Activated naive CD8-positive, alpha-beta T cell treated with anti-CD3 and anti-CD28 coated beads, Interleukin-2, amount 50 U/mL, for 24 hours (primary cell): Measurements from ENCODE around the gene CDH16.
"Not testable (repeated sequence)": the region's sequence is repeated elsewhere in the genome, so short reads cannot be mapped to it uniquely, and the experiment has no call there.

Experiments used
- ATAC-seq: fragments of 150-1000 bp; cut with Tn5 transposase; one replicate; pipeline ENCODE4 v1.10.0; 2021
- DNase-seq: peaks from one replicate; pipeline ENCODE4 v3.0.0; 2021
- H3K27ac Mint-ChIP-seq: one replicate; pipeline ENCODE4 v1.8.0; 2021; ENCODE audit warnings: mild to moderate bottlenecking, mixed read lengths
- H3K27me3 Mint-ChIP-seq: one replicate; pipeline ENCODE4 v1.8.0; 2021; ENCODE audit warnings: mixed read lengths
- H3K36me3 Mint-ChIP-seq: one replicate; pipeline ENCODE4 v1.8.0; 2021; ENCODE audit warnings: low read depth, mixed read lengths
- H3K4me1 Mint-ChIP-seq: one replicate; pipeline ENCODE4 v1.8.0; 2021; ENCODE audit warnings: mixed read lengths
- H3K4me3 Mint-ChIP-seq: one replicate; pipeline ENCODE4 v1.8.0; 2021; ENCODE audit warnings: mild to moderate bottlenecking, moderate library complexity, mixed read lengths
- H3K9me3 Mint-ChIP-seq: one replicate; pipeline ENCODE4 v1.8.0; 2021; ENCODE audit warnings: mixed read lengths

The CDH16 gene

GRCh38 chr16:66918803-66919568 lies at the start of gene CDH16:
CDH16 (minus strand) TSS chr16:66918885; CDS start chr16:66918065, 820 bp downstream.
- DNase-seq = no peak
- Mint-ChIP-seq H3K4me3 (no peak within 1 kb of the TSS), H3K27ac (no peak within 1 kb of the TSS), H3K36me3 (no peaks in the 10 kb centered on the region), H3K27me3 (peaks cover 20% of the 10 kb centered on the region), H3K4me1 (no peaks in the 10 kb centered on the region), H3K9me3 (no peaks in the 10 kb centered on the region)
- no peak for ATAC-seq

- Mint-ChIP-seq H3K4me1 (peaks cover 5% of the 10 kb centered on the region), H3K9me3 (no peaks in the 10 kb centered on the region), H3K27ac (no peak overlapping the region), H3K4me3 (no peak overlapping the region), H3K27me3 (peaks cover 9% of the 10 kb centered on the region), H3K36me3 (no peaks in the 10 kb centered on the region)
- no peak for ATAC-seq
- no peak for DNase-seq
Measured at GRCh38 chr16:66964049-66964448, 45.4 kb upstream of the CDH16 start.

GRCh38 chr16:66961914-66962313 lies 43.2 kb upstream of the CDH16 start:
- Mint-ChIP-seq H3K36me3 (no peaks in the 10 kb centered on the region), H3K27ac (no peak overlapping the region), H3K4me3 (no peak overlapping the region), H3K4me1 (peaks cover 5% of the 10 kb centered on the region), H3K27me3 (peaks cover 16% of the 10 kb centered on the region), H3K9me3 (no peaks in the 10 kb centered on the region)
- ATAC-seq (no peak), DNase-seq (no peak)

GRCh38 chr16:66961065-66961744 lies 42.5 kb upstream of the CDH16 start, which contains the start of gene CES3:
CES3 (plus strand) TSS chr16:66961266; CDS start chr16:66961308, 42 bp downstream.
- H3K4me3 Mint-ChIP-seq = no peak within 1 kb of the TSS
- ATAC-seq = peak; percentile 94
- H3K27ac Mint-ChIP-seq = no peak within 1 kb of the TSS
- H3K9me3 Mint-ChIP-seq = no peaks in the 10 kb centered on the region
- DNase-seq = peak; percentile 71
- peaks cover 5% of the 10 kb centered on the region for H3K4me1 Mint-ChIP-seq
- no peaks in the 10 kb centered on the region for H3K36me3 Mint-ChIP-seq
- H3K27me3 Mint-ChIP-seq = peaks cover 16% of the 10 kb centered on the region

GRCh38 chr16:66960270-66960669 lies 41.6 kb upstream of the CDH16 start:
- no peak for ATAC-seq
- peaks cover 16% of the 10 kb centered on the region for H3K27me3 Mint-ChIP-seq
- no peak overlapping the region for H3K4me3 Mint-ChIP-seq
- H3K4me1 Mint-ChIP-seq = peaks cover 5% of the 10 kb centered on the region
- no peak for DNase-seq
- H3K27ac Mint-ChIP-seq = no peak overlapping the region
- H3K9me3 Mint-ChIP-seq = no peaks in the 10 kb centered on the region
- H3K36me3 Mint-ChIP-seq = no peaks in the 10 kb centered on the region

- Mint-ChIP-seq H3K4me1 (peaks cover 5% of the 10 kb centered on the region), H3K27me3 (peaks cover 13% of the 10 kb centered on the region), H3K4me3 (no peak overlapping the region), H3K27ac (no peak overlapping the region), H3K9me3 (no peaks in the 10 kb centered on the region), H3K36me3 (no peaks in the 10 kb centered on the region)
- ATAC-seq = no peak
- no peak for DNase-seq
Measured at GRCh38 chr16:66959704-66960161, 41.0 kb upstream of the CDH16 start.

- H3K36me3 Mint-ChIP-seq = no peaks in the 10 kb centered on the region
Measured at GRCh38 chr16:66958857-66959703, 40.4 kb upstream of the CDH16 start.

GRCh38 chr16:66956154-66956457 lies 37.4 kb upstream of the CDH16 start:
- ATAC-seq, H3K9me3 Mint-ChIP-seq, H3K27ac Mint-ChIP-seq, H3K4me1 Mint-ChIP-seq, DNase-seq, H3K36me3 Mint-ChIP-seq, H3K4me3 Mint-ChIP-seq: not testable (repeated sequence)
- peaks cover 31% of the 10 kb centered on the region for H3K27me3 Mint-ChIP-seq

More at GRCh38 chr16:66958857-66959703, 40.4 kb upstream of the CDH16 start:
- no peak overlapping the region for H3K27ac Mint-ChIP-seq
- no peak for ATAC-seq
- H3K4me1 Mint-ChIP-seq = peaks cover 5% of the 10 kb centered on the region
- no peaks in the 10 kb centered on the region for H3K9me3 Mint-ChIP-seq
- no peak overlapping the region for H3K4me3 Mint-ChIP-seq
- H3K27me3 Mint-ChIP-seq = peaks cover 8% of the 10 kb centered on the region
- DNase-seq = no peak

- H3K9me3 Mint-ChIP-seq = not testable (repeated sequence)
Measured at GRCh38 chr16:66955363-66956153, 36.9 kb upstream of the CDH16 start.

GRCh38 chr16:66954097-66954659 lies 35.5 kb upstream of the CDH16 start:
- DNase-seq (peak; percentile 80), ATAC-seq (peak; percentile 79)
- H3K9me3 Mint-ChIP-seq = no peaks in the 10 kb centered on the region
- H3K36me3 Mint-ChIP-seq = no peaks in the 10 kb centered on the region
- H3K27ac Mint-ChIP-seq = no peak overlapping the region
- no peak overlapping the region for H3K4me3 Mint-ChIP-seq
- H3K4me1 Mint-ChIP-seq = peaks cover 6% of the 10 kb centered on the region
- H3K27me3 Mint-ChIP-seq = peaks cover 46% of the 10 kb centered on the region

More at GRCh38 chr16:66955363-66956153, 36.9 kb upstream of the CDH16 start:
- not testable (repeated sequence) for ATAC-seq, H3K36me3 Mint-ChIP-seq, H3K27ac Mint-ChIP-seq, H3K4me3 Mint-ChIP-seq, DNase-seq, H3K4me1 Mint-ChIP-seq
- H3K27me3 Mint-ChIP-seq = peaks cover 34% of the 10 kb centered on the region

GRCh38 chr16:66953462-66954096 lies 34.9 kb upstream of the CDH16 start:
- DNase-seq = no peak
- peaks cover 9% of the 10 kb centered on the region for H3K4me1 Mint-ChIP-seq
- no peaks in the 10 kb centered on the region for H3K36me3 Mint-ChIP-seq
- H3K4me3 Mint-ChIP-seq = no peak overlapping the region
- peaks cover 46% of the 10 kb centered on the region for H3K27me3 Mint-ChIP-seq
- ATAC-seq = no peak
- no peaks in the 10 kb centered on the region for H3K9me3 Mint-ChIP-seq
- no peak overlapping the region for H3K27ac Mint-ChIP-seq

- Mint-ChIP-seq H3K36me3 (no peaks in the 10 kb centered on the region), H3K4me3 (no peak overlapping the region), H3K9me3 (no peaks in the 10 kb centered on the region), H3K27me3 (peaks cover 50% of the 10 kb centered on the region), H3K4me1 (peaks cover 16% of the 10 kb centered on the region), H3K27ac (no peak overlapping the region)
- DNase-seq (no peak), ATAC-seq (no peak)
Measured at GRCh38 chr16:66952430-66953110, 33.9 kb upstream of the CDH16 start.
